ENCODE results near the gene GRM7.
"Not testable (repeated sequence)": the region's sequence is repeated elsewhere in the genome, so short reads cannot be mapped to it uniquely, and the experiment has no call there.

GRM7 gene

DNA sequence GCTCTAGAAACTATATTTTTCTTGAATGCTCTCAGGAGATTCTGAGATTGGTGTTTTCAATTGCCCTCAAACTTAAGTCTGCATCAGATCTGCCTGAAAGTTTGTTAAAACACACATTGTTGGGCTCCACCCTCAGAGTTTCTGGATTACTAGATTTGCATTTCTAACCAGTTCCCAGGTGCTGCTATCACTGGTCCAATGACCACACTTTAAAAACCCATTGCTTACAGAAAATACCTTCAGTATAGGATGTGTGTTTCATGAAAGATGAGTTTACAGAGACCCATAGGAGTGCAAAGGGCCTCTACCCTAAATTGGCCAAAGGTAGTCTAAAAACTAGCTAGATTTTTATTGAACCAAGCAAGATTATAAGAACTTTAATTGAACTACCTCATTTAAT lies 17.8 kb downstream of the GRM7 start:
- no peak for DNase-seq (ENCODE audit: low read depth)
- no peak overlapping the region for H3K4me3 ChIP-seq (ENCODE audit: control insufficient read depth, low read depth, low read length)
- TF ChIP-seq, protein P1, sequence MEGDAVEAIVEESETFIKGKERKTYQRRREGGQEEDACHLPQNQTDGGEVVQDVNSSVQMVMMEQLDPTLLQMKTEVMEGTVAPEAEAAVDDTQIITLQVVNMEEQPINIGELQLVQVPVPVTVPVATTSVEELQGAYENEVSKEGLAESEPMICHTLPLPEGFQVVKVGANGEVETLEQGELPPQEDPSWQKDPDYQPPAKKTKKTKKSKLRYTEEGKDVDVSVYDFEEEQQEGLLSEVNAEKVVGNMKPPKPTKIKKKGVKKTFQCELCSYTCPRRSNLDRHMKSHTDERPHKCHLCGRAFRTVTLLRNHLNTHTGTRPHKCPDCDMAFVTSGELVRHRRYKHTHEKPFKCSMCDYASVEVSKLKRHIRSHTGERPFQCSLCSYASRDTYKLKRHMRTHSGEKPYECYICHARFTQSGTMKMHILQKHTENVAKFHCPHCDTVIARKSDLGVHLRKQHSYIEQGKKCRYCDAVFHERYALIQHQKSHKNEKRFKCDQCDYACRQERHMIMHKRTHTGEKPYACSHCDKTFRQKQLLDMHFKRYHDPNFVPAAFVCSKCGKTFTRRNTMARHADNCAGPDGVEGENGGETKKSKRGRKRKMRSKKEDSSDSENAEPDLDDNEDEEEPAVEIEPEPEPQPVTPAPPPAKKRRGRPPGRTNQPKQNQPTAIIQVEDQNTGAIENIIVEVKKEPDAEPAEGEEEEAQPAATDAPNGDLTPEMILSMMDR (IDR thresholded peaks at IDR 0.05; ENCODE audit: control insufficient read depth, insufficient read depth, low read depth, low read length, missing control alignments): no peak

DNA sequence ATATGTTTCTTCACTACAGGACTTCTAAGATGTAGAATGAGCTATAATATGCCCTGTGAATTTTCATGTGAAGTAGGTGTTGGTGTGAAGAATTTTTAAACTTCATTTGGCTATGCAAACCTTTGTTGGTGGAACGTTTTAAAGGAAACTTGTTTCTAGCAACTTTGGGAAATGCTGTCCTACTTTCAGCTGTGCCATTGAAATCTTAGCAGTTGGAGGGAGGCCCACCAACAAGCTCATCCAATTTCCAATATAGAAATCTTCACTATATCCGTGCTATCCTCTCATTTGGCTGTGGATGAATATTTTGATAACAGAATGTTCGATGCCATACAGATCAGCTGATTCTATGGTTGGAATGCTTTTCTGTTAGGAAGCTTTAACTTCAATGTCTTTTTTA lies 51.3 kb downstream of the GRM7 start:
- H3K4me3 ChIP-seq (ENCODE audit: control insufficient read depth, low read depth, low read length): no peak overlapping the region
- TF ChIP-seq, protein P1 (IDR thresholded peaks at IDR 0.05; ENCODE audit: control insufficient read depth, insufficient read depth, low read depth, low read length, missing control alignments): no peak
- DNase-seq (ENCODE audit: low read depth): no peak

DNA sequence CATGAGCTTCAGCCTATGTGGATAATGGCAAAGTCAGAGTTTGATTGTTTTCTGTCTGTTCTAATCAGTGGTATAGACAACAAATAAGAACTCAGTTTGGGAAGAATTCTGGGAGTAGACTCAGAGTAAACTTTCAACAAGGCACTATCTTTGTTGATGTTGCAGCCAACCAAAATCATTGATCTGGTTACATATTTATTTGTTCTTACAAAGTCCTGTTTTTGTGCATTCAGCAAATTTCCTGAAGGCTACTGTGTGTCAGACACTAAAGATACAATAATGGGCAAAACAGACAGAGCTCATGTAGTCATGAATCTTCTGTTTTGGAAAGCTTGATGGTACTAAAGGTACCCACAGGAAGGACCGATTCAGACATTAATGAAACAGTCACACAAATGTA lies 55.0 kb downstream of the GRM7 start:
- H3K4me3 ChIP-seq (ENCODE audit: control insufficient read depth, low read depth, low read length): no peak overlapping the region
- TF ChIP-seq, protein P1 (IDR thresholded peaks at IDR 0.05; ENCODE audit: control insufficient read depth, insufficient read depth, low read depth, low read length, missing control alignments): no peak
- no peak for DNase-seq (ENCODE audit: low read depth)

DNA sequence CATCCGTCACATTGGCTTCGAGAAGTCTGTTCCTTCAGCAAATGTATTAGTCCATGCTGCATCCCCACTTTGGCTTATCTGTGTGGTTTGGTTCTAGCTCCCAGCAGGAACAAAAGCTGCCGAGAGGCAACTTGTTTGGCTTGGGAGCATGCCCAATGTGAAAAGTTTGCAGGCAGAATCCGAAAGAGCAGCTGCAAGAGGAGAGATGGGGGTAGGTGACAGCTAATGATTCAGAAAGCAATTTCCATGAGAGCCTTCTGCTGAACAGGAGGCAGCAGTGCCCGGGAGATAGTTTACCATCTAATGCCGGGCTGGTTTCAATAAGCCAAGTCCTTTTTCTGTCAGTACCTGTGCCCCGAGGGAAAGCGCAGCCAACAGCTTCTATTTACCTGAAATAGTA lies 60.2 kb downstream of the GRM7 start:
- TF ChIP-seq, protein P1 (IDR thresholded peaks at IDR 0.05; ENCODE audit: control insufficient read depth, insufficient read depth, low read depth, low read length, missing control alignments): no peak
- no peak for DNase-seq (ENCODE audit: low read depth)
- no peak overlapping the region for H3K4me3 ChIP-seq (ENCODE audit: control insufficient read depth, low read depth, low read length)

DNA sequence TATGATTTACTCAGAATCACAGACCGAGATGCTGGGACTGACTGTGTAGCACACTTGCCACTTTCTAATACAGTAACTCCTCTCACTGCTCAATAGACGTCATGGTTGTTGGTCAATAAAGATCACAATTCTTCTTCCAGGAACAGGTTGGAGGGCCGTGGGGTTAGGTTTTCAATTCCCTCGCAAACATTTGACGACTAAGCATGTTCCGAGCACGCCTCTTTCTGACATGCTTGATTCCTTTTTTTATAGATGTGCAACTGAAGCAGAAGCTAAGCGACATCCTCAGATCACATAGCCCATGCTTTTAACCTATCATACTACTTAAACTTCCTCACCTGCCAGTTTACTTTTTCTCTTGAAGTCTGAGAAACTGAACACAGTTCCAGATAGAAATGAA lies 61.0 kb downstream of the GRM7 start:
- DNase-seq (ENCODE audit: low read depth): no peak
- no peak overlapping the region for H3K4me3 ChIP-seq (ENCODE audit: control insufficient read depth, low read depth, low read length)
- TF ChIP-seq, protein P1 (IDR thresholded peaks at IDR 0.05; ENCODE audit: control insufficient read depth, insufficient read depth, low read depth, low read length, missing control alignments): no peak

DNA sequence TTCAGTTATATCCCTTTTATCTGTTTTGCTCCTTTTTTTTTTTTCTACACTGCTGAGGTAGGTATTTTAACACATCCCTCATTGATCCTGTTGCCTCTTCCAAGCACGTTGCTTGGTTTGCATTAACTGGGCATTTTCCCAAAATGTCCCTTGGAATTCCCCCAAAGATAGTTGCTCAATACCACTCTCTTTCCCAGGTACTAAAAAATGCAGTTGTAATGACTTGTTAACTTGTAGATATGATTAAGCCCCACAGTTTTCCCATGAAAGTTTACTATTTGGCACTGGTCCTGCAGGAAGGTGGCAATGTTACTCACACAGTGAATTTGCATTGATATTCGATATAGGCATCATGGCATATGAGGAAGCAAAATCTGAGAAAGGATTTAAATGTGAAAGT lies 67.1 kb downstream of the GRM7 start:
- DNase-seq (ENCODE audit: low read depth): no peak
- TF ChIP-seq, protein P1 (IDR thresholded peaks at IDR 0.05; ENCODE audit: control insufficient read depth, insufficient read depth, low read depth, low read length, missing control alignments): no peak
- H3K4me3 ChIP-seq (ENCODE audit: control insufficient read depth, low read depth, low read length): no peak overlapping the region

DNA sequence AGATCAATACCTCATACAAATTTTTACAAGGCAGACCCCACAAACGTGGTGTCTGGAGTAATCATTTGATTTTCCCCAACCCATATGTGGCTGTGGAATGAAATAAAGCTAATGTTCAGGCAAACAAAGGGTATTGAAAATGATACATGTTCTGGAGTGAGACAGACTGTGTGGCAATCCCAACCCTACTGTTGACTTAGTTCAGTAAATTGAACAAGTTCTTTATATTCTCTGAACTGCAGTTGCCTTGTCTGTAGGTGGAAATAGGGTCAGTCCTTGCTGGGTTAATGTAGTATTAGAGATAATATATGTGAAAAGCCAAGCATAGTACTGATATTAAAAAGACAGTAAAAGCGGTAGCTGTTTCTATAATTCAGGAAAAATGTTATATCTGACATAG lies 69.0 kb downstream of the GRM7 start:
- H3K4me3 ChIP-seq (ENCODE audit: control insufficient read depth, low read depth, low read length): no peak overlapping the region
- TF ChIP-seq, protein P1 (IDR thresholded peaks at IDR 0.05; ENCODE audit: control insufficient read depth, insufficient read depth, low read depth, low read length, missing control alignments): no peak
- no peak for DNase-seq (ENCODE audit: low read depth)

DNA sequence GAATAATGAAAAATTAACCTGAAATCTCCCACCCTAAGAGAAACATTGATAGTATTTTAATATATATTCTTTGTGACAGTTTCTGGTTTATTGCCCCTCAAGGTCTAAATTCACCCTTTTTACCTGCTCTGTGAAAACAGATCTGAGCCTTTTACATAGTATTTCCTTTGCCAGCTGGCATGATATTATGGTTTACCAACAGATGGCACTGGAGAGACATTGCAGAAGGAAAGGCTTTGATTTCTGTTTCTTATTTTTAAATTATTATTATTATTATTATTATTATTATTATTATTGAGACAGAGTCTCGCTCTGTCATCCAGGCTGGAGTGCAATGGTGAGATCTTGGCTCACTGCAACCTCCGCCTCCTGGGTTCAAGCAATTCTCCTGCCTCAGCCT lies 74.5 kb downstream of the GRM7 start:
- not testable (repeated sequence) for DNase-seq (ENCODE audit: low read depth); H3K4me3 ChIP-seq (ENCODE audit: control insufficient read depth, low read depth, low read length)
